Lung (tissue), 12 donors: ENCODE data around the gene LSM4. TPM values are rescaled to one million over a fixed set of nuclear protein-coding genes. Genes with fewer than 3 reads are reported as not detected.

Source experiments
- ATAC-seq: fragments of 200-7000 bp; cut with Tn5 transposase; one replicate; pipeline ENCODE4 v1.9.1; 2020; ENCODE audit warnings: moderate number of reproducible peaks; ENCODE audit not compliant: insufficient read depth, low FRiP score
- DNase-seq, 3 donors: peaks; one replicate each; pipeline ENCODE4 v3.0.0-alpha.2; 2013 to 2017
- H3K27ac ChIP-seq, 2 donors: one replicate each; pipeline ENCODE4 v1.5.1; 2013; ENCODE audit warnings: mild to moderate bottlenecking in 2 of 2, moderate library complexity in 2 of 2, control low read depth in 1 of 2, inconsistent platforms in 1 of 2, low read depth in 1 of 2, low read length in 1 of 2
- H3K27me3 ChIP-seq, 3 donors: one replicate each; pipeline ENCODE4 v1.5.1; 2013; ENCODE audit warnings: low read length in 2 of 3; ENCODE audit not compliant: control insufficient read depth in 3 of 3, insufficient read depth in 3 of 3
- H3K36me3 ChIP-seq, 4 donors: one replicate each; pipeline ENCODE4 v1.5.1; 2013; ENCODE audit warnings: low read length in 4 of 4, mild to moderate bottlenecking in 1 of 4, moderate library complexity in 1 of 4; ENCODE audit not compliant: control insufficient read depth in 4 of 4, insufficient read depth in 4 of 4
- H3K4me1 ChIP-seq, 5 donors: one replicate each; pipeline ENCODE4 v1.5.1; 2013; ENCODE audit warnings: low read length in 5 of 5, mild to moderate bottlenecking in 2 of 5, moderate library complexity in 1 of 5; ENCODE audit not compliant: control insufficient read depth in 5 of 5, insufficient read depth in 5 of 5
- H3K4me3 ChIP-seq: one replicate; pipeline ENCODE4 v1.5.1; 2013; ENCODE audit warnings: mild to moderate bottlenecking, control low read depth, moderate library complexity
- H3K9ac ChIP-seq, 2 donors: one replicate each; pipeline ENCODE4 v1.5.1; 2013; ENCODE audit warnings: low read length in 2 of 2, control low read depth in 1 of 2; ENCODE audit not compliant: insufficient read depth in 1 of 2
- H3K9me3 ChIP-seq, 4 donors: one replicate each; pipeline ENCODE4 v1.5.1; 2013; ENCODE audit warnings: low read length in 3 of 4, mild to moderate bottlenecking in 1 of 4, moderate library complexity in 1 of 4; ENCODE audit not compliant: control insufficient read depth in 4 of 4, insufficient read depth in 3 of 4
- CTCF ChIP-seq: IDR thresholded peaks from 2 replicates; pipeline ENCODE4 v1.5.1; 2012; ENCODE audit warnings: mild to moderate bottlenecking; ENCODE audit errors: control extremely low read depth, extremely low read depth
- WGBS, 2 donors: extraction: QIAGEN DNeasy Blood & Tissue Kit; methylation state at CpG; one replicate each; pipeline ENCODE4 v1.1.7; 2013; 5-methylcytosine and 5-hydroxymethylcytosine counted together
- polyA plus RNA-seq, 2 donors: library from polyadenylated mRNA; stranded (reverse); fragments of 200-250 nt; gene quantifications; one replicate each; pipeline ENCODE4 v1.2.1, GENCODE V29; 2013
- total RNA-seq, 2 donors: library from RNA; depleted of rRNA in 1 of 2; stranded (reverse); fragments of >200 nt in 1 of 2; gene quantifications; one replicate each; pipeline ENCODE4 v1.2.1, GENCODE V29; 2014 to 2021
- donor health status: control.
- donor health status: control.
- donor health status: Bipolar disorder and iron deficiency.
- donor health status: healthy.
- donor health status: DM: yes; HTN: yes; CAD: no.

The LSM4 gene
- total and polyA plus RNA-seq, 4 donors, result 67.7 to 217 (median 114) TPM

- no peak for ATAC-seq
- peak overlapping the region in 1 of 2 donors; percentile 20 for H3K27ac ChIP-seq
- H3K9ac ChIP-seq, result no peak overlapping the region
- no peak for TF ChIP-seq CTCF
- H3K4me3 ChIP-seq, result no peak overlapping the region
- peaks cover 0 to 36% (median 10%) of the 10 kb centered on the region in 4 donors for H3K36me3 ChIP-seq
- peaks cover 0 to 32% (median 13%) of the 10 kb centered on the region in 5 donors for H3K4me1 ChIP-seq
- no peaks in the 10 kb centered on the region for H3K27me3 ChIP-seq
- 72 to 85% methylated on average over 19 of the region's 19 CpGs for WGBS, 2 donors
- H3K9me3 ChIP-seq, result no peaks in the 10 kb centered on the region
- no peak for DNase-seq
These were observed 15.6 kb downstream of the LSM4 start for GRCh38 chr19:18307271-18307681.

GRCh38 chr19:18306888-18307260, 16.0 kb downstream of the LSM4 start:
- H3K4me3 ChIP-seq, result no peak overlapping the region
- no peak for TF ChIP-seq CTCF
- peaks cover 0 to 32% (median 13%) of the 10 kb centered on the region in 5 donors for H3K4me1 ChIP-seq
- ATAC-seq (no peak), DNase-seq (peak in 1 of 3 donors; percentile 53)
- no peaks in the 10 kb centered on the region for H3K9me3 ChIP-seq
- WGBS, 2 donors, result 62 to 72% methylated on average over 14 of the region's 14 CpGs
- H3K27ac ChIP-seq, result peak overlapping the region in 1 of 2 donors; percentile 61
- peaks cover 0 to 32% (median 8%) of the 10 kb centered on the region in 4 donors for H3K36me3 ChIP-seq
- no peaks in the 10 kb centered on the region for H3K27me3 ChIP-seq
- no peak overlapping the region for H3K9ac ChIP-seq

GRCh38 chr19:18306209-18306887, 16.5 kb downstream of the LSM4 start:
- H3K27me3 ChIP-seq, result no peaks in the 10 kb centered on the region
- ATAC-seq (no peak), DNase-seq (no peak)
- peaks cover 0 to 32% (median 13%) of the 10 kb centered on the region in 5 donors for H3K4me1 ChIP-seq
- peaks cover 0 to 26% (median 5%) of the 10 kb centered on the region in 4 donors for H3K36me3 ChIP-seq
- no peaks in the 10 kb centered on the region for H3K9me3 ChIP-seq
- peak overlapping the region in 1 of 2 donors; percentile 61 for H3K27ac ChIP-seq
- TF ChIP-seq CTCF, result no peak
- H3K4me3 ChIP-seq, result no peak overlapping the region
- 82% methylated on average over 26 of the region's 26 CpGs for WGBS, 2 donors
- H3K9ac ChIP-seq, result no peak overlapping the region
